GM18507 (cell line): ENCODE measurements around the gene SLC27A1.
A peak's percentile ranks its signal among the peaks of the same experiment; 100 is the strongest.

Experiments
- DNase-seq: peaks from one replicate; pipeline ENCODE4 v3.0.0; 2011; ENCODE audit warnings: low read depth; ENCODE audit not compliant: insufficient read length; ENCODE audit errors: extremely low spot score
- FAIRE-seq: peaks from 2 replicates; lab custom pipeline; 2011; peaks lifted over from hg19 to GRCh38; lab: Jason Lieb, UNC

The SLC27A1 gene

DNA sequence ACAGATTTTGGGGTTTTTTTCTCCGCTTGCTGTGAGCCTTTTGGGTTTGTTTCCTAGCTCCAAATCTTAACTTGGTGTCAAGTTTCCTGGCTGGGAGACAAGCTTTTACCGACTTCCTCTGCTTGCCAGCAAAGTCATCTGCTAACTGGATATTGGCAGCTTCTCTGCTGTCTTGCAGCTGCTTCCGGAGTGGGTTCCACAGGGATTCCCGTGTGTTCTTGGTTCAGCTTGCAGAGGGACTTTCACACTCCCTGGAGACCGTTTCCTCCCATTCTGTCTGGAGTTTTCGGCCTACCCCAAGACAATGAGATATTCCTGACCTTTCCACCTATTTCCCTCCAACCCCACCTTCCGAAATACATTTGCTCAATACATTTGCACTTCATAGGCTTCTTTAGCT lies 82.9 kb downstream of the SLC27A1 start:
- FAIRE-seq (no peak), DNase-seq (no peak)

DNA sequence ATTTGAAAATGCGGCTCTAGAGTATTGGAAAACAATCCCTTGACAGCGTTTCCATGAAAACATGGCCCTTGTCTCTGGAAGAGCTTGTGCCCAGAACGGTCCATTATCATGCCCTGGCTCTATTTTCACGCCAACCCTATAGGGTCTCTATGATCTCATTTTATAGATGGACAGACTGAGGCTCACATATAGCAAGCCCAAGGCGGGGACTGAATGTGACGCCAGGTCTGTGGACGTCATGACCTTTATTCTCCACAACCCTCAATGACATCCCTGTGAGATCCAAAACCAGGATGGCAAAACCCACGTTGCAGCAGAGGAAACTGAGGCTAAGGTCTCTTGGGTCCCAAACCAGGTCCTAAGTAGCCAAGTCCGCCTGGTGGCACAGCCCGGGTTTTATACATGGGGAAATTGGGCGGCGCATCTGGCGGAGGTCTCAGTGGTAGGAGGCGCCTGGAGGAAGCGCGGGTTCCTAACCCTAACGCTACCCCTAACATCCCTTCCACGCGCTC lies 84.7 kb downstream of the SLC27A1 start:
- no peak for DNase-seq
- FAIRE-seq: no peak

DNA sequence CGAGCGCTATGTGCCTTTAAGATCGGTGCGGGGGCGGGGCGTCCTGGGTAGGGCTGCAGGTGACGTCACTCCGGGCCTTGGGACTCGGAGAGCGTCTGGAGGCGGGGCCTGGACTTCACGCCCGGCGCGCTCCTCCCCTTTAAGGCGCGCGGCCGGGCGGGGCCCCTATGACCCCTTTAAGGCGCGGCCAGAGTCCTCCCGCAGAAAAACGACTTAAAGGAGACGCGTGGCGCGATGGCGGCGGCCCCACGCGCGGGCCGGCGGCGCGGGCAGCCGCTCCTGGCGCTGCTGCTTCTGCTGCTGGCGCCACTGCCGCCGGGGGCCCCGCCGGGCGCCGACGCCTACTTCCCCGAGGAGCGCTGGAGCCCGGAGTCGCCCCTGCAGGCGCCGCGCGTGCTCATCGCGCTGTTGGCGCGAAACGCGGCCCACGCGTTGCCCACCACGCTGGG lies 85.2 kb downstream of the SLC27A1 start, which contains the start of gene COLGALT1:
TSS of gene COLGALT1 (plus strand) at position 170 of the 449 bp plus-strand sequence. CDS start at position 235, 65 bp downstream.
- FAIRE-seq (peak; percentile 91), DNase-seq (peak; percentile 97)
